Stimulated activated CD4-positive, alpha-beta T cell treated with anti-CD3 and anti-CD28 coated beads, Interleukin-15, amount 100 ng/mL, for 24 hours (primary cell): ENCODE data around the gene PREX1.

Experiments
- DNase-seq: peaks from one replicate; pipeline ENCODE4 v3.0.0-alpha.2; 2020

Gene PREX1

GRCh38 chr20:48711696-48712464 is 115.9 kb downstream of the PREX1 start:
- DNase-seq: no peak

GRCh38 chr20:48711044-48711428 is 116.8 kb downstream of the PREX1 start:
- DNase-seq: no peak

- no peak for DNase-seq
Measured at GRCh38 chr20:48710341-48711043, 117.3 kb downstream of the PREX1 start.

GRCh38 chr20:48709744-48710143 is 118.1 kb downstream of the PREX1 start:
- no peak for DNase-seq

- DNase-seq: no peak
Measured at GRCh38 chr20:48709058-48709691, 118.6 kb downstream of the PREX1 start.

- no peak for DNase-seq
Measured at GRCh38 chr20:48708630-48709029, 119.2 kb downstream of the PREX1 start.

- DNase-seq: no peak
Measured at GRCh38 chr20:48708116-48708515, 119.7 kb downstream of the PREX1 start.

DNA sequence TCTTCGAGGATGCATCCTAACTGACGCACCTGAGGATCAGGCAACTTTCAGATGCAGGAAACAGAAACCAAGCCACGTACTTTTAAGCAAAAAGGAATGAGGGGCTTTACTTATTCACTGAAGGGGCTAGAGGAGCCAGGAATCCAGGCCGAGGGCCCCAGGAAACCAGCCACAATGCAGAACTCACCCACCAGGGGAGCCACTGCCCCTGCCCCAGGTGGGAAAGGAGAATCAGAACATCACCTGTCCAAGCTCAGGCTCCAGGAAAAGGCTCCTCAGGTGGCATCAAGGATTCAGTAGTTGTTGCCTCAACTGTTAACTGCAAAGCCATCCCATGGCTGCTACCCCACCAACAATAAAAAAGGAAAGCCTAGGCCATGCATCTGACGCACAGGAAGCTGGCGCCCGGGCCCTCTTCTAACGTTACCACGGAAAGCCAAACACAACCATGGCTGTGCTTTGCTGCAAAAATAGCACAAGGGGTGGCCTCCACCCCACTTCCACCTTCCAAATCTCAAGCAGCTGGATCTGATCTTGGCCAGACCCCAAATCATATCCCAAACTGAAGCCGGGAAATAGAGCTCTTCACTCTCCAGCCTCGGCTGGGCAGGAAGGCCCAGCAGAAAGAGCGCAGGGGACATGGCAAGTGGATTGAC is 121.0 kb downstream of the PREX1 start:
- DNase-seq: no peak

GRCh38 chr20:48706116-48706656 is 121.6 kb downstream of the PREX1 start:
- no peak for DNase-seq

- DNase-seq: no peak
Measured at GRCh38 chr20:48705240-48706115, 122.3 kb downstream of the PREX1 start.

GRCh38 chr20:48704761-48705160 is 123.0 kb downstream of the PREX1 start:
- DNase-seq: no peak

GRCh38 chr20:48703511-48704219 is 124.1 kb downstream of the PREX1 start:
- DNase-seq: no peak

DNA sequence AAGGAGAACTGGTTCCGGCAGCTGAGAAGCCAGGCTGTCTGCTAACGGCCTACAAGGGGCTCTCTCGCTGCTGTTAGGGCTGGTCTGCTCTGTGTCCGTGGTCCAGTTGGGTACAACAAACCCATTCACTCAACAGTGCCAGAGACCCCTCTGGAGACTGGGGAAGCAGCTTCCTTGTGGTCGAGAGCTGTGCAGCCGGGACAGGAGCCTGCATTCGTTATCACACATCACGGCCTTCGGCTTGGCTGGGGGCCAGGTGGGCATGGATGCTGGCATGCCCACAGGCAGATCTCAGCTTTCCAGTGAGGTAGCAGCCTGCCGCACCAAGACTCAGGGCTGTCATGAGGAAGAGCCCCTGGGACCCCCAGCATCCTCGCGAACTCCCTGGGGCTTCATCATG is 124.7 kb downstream of the PREX1 start:
- no peak for DNase-seq

DNA sequence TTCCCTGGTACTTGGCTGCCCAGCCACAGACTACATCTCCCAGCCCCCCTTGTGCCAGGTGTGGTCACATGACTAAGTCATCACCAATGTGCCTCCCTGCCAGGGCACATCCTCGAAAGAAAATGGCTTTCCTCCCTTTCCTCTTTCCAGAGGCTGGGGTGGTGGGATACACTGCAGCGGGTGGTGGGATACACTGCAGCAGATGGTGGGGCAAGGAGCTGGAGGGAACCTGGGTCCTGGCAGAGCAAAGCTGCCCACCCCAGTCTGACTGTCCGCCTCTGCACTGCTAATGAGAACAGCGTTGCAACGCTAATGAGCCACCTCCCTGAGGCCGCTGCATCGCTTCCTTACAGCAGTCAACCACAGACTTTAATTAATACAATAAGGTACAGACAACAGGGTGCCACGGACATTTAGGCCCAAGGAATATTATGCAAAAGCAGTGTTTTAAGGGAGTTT is 125.3 kb downstream of the PREX1 start:
- DNase-seq: no peak

DNA sequence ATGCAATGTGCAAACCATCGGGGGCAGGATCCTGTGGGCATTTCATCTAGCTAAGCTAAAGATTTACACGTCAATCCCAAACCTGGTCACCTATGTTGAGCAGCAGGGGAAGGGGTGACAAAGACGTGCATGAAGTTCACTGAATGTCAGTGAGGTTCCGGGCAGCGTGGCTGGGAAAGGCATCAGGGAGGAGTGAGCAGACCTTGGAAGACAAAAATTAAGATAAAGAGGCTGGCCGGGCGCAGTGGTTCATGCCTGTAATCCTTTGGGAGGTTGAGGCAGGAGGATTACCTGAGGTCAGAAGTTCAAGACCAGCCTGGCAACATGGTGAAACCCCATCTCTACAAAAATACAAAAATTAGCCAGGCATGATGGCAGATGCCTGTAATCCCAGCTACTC is 126.1 kb downstream of the PREX1 start:
- no peak for DNase-seq

- no peak for DNase-seq
Measured at GRCh38 chr20:48698507-48699267, 129.1 kb downstream of the PREX1 start.

DNA sequence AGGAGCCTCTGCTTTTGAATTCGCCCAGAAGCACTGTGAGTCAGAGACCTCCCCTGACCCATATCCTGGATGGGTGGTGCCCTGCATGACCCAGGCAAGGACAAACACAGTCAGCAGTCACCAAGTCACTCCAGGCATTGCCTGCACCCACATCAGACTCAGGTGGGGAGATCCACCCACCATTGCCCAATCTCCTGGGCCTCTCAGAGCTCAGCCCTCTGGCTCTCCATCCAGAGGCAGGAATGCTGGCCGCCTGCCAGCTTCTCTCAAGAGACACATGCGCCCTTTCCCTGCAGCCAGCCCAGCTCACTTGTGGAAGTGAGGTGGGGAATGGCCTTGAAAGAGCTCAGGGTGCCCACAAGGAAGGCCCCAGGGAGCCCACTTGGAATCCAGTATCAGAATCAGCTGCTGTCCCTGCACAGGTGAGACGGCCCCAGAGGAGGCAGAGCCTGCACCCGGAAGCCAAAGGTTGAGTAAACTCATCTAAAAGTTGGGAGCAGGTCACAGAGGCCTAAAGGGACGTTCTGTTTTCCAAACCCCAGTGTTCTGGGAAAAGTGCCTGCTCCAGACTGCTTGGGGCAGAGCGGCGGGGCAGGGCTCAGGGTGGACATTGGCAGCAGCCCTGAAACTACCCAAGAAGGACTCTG is 129.8 kb downstream of the PREX1 start:
- DNase-seq: no peak

DNA sequence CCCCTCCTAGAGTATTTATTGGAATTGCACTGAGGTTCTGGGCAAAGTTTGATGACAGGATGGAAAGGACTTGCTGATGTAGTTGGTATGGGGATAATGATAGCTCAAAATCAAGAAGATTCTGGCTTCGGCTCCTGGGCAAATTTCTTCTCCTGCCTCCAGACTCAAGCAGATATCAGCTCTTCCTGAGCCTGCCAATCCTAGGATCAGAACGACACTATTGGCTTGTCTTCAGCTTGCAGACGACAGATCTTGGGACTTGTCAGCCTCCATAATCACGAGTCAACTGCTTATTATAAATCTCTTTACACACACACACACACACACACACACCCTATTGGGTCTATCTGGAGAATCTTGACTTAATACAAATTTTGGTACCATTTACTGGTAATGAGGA is 131.1 kb downstream of the PREX1 start:
- no peak for DNase-seq

GRCh38 chr20:48695738-48696137 is 132.1 kb downstream of the PREX1 start:
- no peak for DNase-seq

DNA sequence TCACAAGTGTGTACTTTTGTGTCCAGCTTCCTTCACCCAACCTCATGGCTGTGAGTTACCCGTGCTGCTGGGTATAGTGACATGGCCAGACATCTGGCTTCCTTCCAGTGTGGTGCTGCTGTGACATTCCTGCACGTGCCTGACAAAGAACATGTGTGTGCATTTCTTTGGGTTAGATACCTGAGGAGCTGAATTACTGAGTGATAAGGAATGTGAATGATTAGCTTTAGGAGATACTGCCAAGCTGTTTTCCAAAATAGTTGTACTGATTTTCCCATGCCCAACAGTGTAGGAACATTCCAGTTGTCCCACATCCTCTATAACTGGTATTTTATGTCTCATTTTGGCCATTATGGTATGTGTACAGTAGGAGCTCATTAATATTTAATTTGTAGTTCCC is 132.5 kb downstream of the PREX1 start:
- DNase-seq: no peak
